Mucosa of gallbladder (tissue), 1 donor: Measurements from ENCODE around the gene GFM2. TPM values are rescaled to one million over a fixed set of nuclear protein-coding genes. Genes with fewer than 3 reads are reported as not detected.
"Not testable (repeated sequence)": the region's sequence is repeated elsewhere in the genome, so short reads cannot be mapped to it uniquely, and the experiment has no call there.

Experiments
- DNase-seq: peaks from one replicate; pipeline ENCODE4 v3.0.0-alpha.2; 2020; ENCODE audit warnings: low spot score
- total RNA-seq: library from RNA; stranded (reverse); gene quantifications from one replicate; pipeline ENCODE4 v1.2.1, GENCODE V29; 2021
- donor health status: DM: no; HTN: no; CAD: no.

Gene GFM2
- total RNA-seq, 1 donor from 2014 or later: 21.4 TPM

GRCh38 chr5:74693191-74693590, 73.7 kb downstream of the GFM2 start:
- no peak for DNase-seq

- no peak for DNase-seq
Measured at GRCh38 chr5:74686962-74687751, 79.8 kb downstream of the GFM2 start.

GRCh38 chr5:74685979-74686631, 80.8 kb downstream of the GFM2 start:
- peak; percentile 16 for DNase-seq

GRCh38 chr5:74684900-74685851, 81.7 kb downstream of the GFM2 start, which contains the start of gene HEXB:
Gene HEXB (plus strand): TSS chr5:74685233. CDS start chr5:74685261, 28 bp downstream.
- DNase-seq: peak; percentile 91

GRCh38 chr5:74679966-74680365, 87.0 kb downstream of the GFM2 start:
- DNase-seq: no peak

GRCh38 chr5:74679300-74679699, 87.6 kb downstream of the GFM2 start:
- not testable (repeated sequence) for DNase-seq

GRCh38 chr5:74678123-74678522, 88.8 kb downstream of the GFM2 start:
- not testable (repeated sequence) for DNase-seq

GRCh38 chr5:74676466-74676865, 90.5 kb downstream of the GFM2 start:
- not testable (repeated sequence) for DNase-seq

GRCh38 chr5:74673011-74673790, 93.7 kb downstream of the GFM2 start:
- DNase-seq: no peak

- no peak for DNase-seq
Measured at GRCh38 chr5:74672215-74672877, 94.6 kb downstream of the GFM2 start.

Other genes starting within 250 kb of the GFM2 start
- 36.0 TPM for gene ENC1, start 126.4 kb downstream of the GFM2 start, total RNA-seq
- 175 TPM for gene HEXB, start 81.9 kb downstream of the GFM2 start, total RNA-seq
- gene NSA2, start 132 bp upstream of the GFM2 start, total RNA-seq: 56.3 TPM
- 6.0 TPM for gene FAM169A, start 99.3 kb upstream of the GFM2 start, total RNA-seq